Activated B cell treated with CpG ODN at 0.5 μM for 24 hours (primary cell): ENCODE results near the gene RNF125. TPM values are rescaled to one million over a fixed set of nuclear protein-coding genes. Genes with fewer than 3 reads are reported as not detected.

Experiments
- ATAC-seq: fragments of 200-7000 bp; cut with Tn5 transposase; one replicate; pipeline ENCODE4 v1.10.0; 2021; ENCODE audit warnings: low read depth, mild to moderate bottlenecking, moderate library complexity
- CTCF ChIA-PET: fragments of 350-600 bp; sonication (Branson Sonifier 250); formaldehyde crosslinking; loops from one replicate; lab custom pipeline; 2021; ENCODE audit warnings: antibody characterized with exemption; lab: Charles Lee
- POLR2A ChIA-PET: fragments of 350-600 bp; sonication (Branson Sonifier 250); formaldehyde crosslinking; loops from one replicate; lab custom pipeline; 2021; ENCODE audit warnings: antibody characterized with exemption; lab: Charles Lee
- DNase-seq: peaks from one replicate; pipeline ENCODE4 v3.0.0; 2022
- H3K27ac Mint-ChIP-seq: one replicate; pipeline ENCODE4 v1.8.0; 2020; ENCODE audit warnings: mixed read lengths
- H3K27me3 Mint-ChIP-seq: one replicate; pipeline ENCODE4 v1.8.0; 2021; ENCODE audit warnings: mixed read lengths
- H3K36me3 Mint-ChIP-seq: one replicate; pipeline ENCODE4 v1.8.0; 2021; ENCODE audit warnings: low read depth, mixed read lengths
- H3K4me1 Mint-ChIP-seq: one replicate; pipeline ENCODE4 v1.8.0; 2021; ENCODE audit warnings: mixed read lengths
- H3K4me3 Mint-ChIP-seq: one replicate; pipeline ENCODE4 v1.8.0; 2020; ENCODE audit warnings: mild to moderate bottlenecking, mixed read lengths
- H3K9me3 Mint-ChIP-seq: one replicate; pipeline ENCODE4 v1.8.0; 2020; ENCODE audit warnings: mixed read lengths
- intact Hi-C: fragments of 100-400 bp; cut with micrococcal nuclease; formaldehyde crosslinking; loops from one replicate; pipeline ENCODE4 v1.15.1; 2024
- total RNA-seq: library from RNA; stranded (reverse); gene quantifications from 2 replicates; pipeline ENCODE4 v1.2.3, GENCODE V29; 2022
- TF ChIP-seq, protein P1 (sequence below): fragments of 200-600 bp; IDR thresholded peaks from one replicate; pipeline ENCODE4 v1.8.0; 2022; ENCODE audit warnings: antibody characterized with exemption, mild to moderate bottlenecking

The RNF125 gene
- total RNA-seq, 1 donor from 2014 or later, result 2.1 TPM

DNA sequence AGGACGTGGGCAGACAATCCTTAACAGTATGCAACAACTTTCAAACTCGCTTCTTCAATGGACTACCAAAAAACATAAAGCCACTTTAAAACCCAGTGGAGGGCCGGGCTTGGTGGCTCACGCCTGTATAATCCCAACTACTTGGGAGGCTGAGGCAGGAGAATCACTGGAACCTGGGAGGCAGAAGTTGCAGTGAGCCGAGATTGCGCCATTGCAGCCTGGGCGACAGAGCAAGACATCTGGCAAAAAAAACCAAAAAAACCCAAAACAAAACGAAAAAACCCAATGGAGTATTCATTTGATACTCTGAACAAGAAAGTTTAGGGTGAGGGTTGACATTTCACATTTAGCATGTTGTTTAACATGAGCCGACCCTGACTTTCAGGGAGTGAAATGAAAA, 14.0 kb downstream of the RNF125 start:
- ChIA-PET CTCF (no interaction called here), POLR2A (no interaction called here)
- H3K9me3 Mint-ChIP-seq, result no peaks in the 10 kb centered on the region
- H3K4me1 Mint-ChIP-seq, result peaks cover 19% of the 10 kb centered on the region
- no peak overlapping the region for H3K4me3 Mint-ChIP-seq
- H3K27me3 Mint-ChIP-seq, result no peaks in the 10 kb centered on the region
- no peak overlapping the region for H3K27ac Mint-ChIP-seq
- H3K36me3 Mint-ChIP-seq, result peaks cover 20% of the 10 kb centered on the region
- ATAC-seq, result no peak
- TF ChIP-seq, protein P1, sequence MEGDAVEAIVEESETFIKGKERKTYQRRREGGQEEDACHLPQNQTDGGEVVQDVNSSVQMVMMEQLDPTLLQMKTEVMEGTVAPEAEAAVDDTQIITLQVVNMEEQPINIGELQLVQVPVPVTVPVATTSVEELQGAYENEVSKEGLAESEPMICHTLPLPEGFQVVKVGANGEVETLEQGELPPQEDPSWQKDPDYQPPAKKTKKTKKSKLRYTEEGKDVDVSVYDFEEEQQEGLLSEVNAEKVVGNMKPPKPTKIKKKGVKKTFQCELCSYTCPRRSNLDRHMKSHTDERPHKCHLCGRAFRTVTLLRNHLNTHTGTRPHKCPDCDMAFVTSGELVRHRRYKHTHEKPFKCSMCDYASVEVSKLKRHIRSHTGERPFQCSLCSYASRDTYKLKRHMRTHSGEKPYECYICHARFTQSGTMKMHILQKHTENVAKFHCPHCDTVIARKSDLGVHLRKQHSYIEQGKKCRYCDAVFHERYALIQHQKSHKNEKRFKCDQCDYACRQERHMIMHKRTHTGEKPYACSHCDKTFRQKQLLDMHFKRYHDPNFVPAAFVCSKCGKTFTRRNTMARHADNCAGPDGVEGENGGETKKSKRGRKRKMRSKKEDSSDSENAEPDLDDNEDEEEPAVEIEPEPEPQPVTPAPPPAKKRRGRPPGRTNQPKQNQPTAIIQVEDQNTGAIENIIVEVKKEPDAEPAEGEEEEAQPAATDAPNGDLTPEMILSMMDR, result no peak
- no peak for DNase-seq
- intact Hi-C loops, result no loop called here

GRCh38 chr18:32036506-32037180, 18.0 kb downstream of the RNF125 start:
- Mint-ChIP-seq H3K9me3 (no peaks in the 10 kb centered on the region), H3K27me3 (no peaks in the 10 kb centered on the region), H3K4me1 (peaks cover 27% of the 10 kb centered on the region), H3K4me3 (no peak overlapping the region), H3K36me3 (peaks cover 22% of the 10 kb centered on the region), H3K27ac (no peak overlapping the region)
- ATAC-seq, result no peak
- intact Hi-C loops, result no loop called here
- ChIA-PET POLR2A (interaction anchor here (0.7 to 1.4 kb wide), 2 partner anchors 10 to 88 kb away, joined by 3 to 9 read pairs; no protein-coding TSS in a partner anchor), CTCF (no interaction called here)
- no peak for DNase-seq
- TF ChIP-seq, protein P1, result no peak

- Mint-ChIP-seq H3K9me3 (no peaks in the 10 kb centered on the region), H3K27me3 (no peaks in the 10 kb centered on the region), H3K27ac (no peak overlapping the region), H3K4me3 (no peak overlapping the region), H3K36me3 (peaks cover 20% of the 10 kb centered on the region), H3K4me1 (peaks cover 37% of the 10 kb centered on the region)
- intact Hi-C loops, result no loop called here
- CTCF ChIA-PET, result no interaction called here
- no peak for ATAC-seq
- TF ChIP-seq, protein P1, result no peak
- DNase-seq, result no peak
- POLR2A ChIA-PET, result interaction anchor here (0.7 kb wide), 1 partner anchor 12 kb away, joined by 5 read pairs; no protein-coding TSS in a partner anchor
Observed at GRCh38 chr18:32037616-32038015, 19.0 kb downstream of the RNF125 start.

DNA sequence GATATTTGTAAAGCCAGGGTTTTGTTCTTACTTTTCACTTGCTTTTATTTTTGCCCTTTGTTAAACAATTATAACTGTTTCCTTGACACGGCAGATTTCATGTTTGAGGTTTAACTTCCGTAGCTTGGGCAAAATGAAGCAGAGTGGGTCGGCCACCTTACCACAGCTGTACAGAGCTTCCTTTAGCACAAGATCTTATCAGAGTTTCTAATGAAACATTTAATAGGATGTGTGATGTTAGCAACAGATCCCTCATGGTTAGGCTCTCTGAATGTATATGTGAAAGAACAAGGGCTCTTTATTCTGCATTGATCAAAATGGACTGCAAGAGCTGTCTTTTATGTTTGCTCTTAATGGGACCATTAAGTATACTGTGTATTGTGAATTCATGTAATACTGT, 22.3 kb downstream of the RNF125 start:
- Mint-ChIP-seq H3K4me3 (peak overlapping the region; percentile 17), H3K4me1 (peaks cover 41% of the 10 kb centered on the region)
- intact Hi-C loops, result loop anchor here (1.0 to 2.0 kb wide), 2 partner anchors 8 to 52 kb away; no protein-coding TSS in a partner anchor

GRCh38 chr18:32042337-32042736, 23.7 kb downstream of the RNF125 start:
- POLR2A ChIA-PET, result interaction anchor here (1.6 to 2.0 kb wide), 2 partner anchors 23 to 99 kb away, joined by 5 to 10 read pairs; partner anchors contain the start of genes RNF125 and TRAPPC8
- DNase-seq (no peak), ATAC-seq (peak; percentile 61)
- H3K27ac Mint-ChIP-seq, result peak overlapping the region; percentile 56
- peaks cover 13% of the 10 kb centered on the region for H3K36me3 Mint-ChIP-seq
- peaks cover 39% of the 10 kb centered on the region for H3K4me1 Mint-ChIP-seq
- peak overlapping the region; percentile 64 for H3K4me3 Mint-ChIP-seq
- TF ChIP-seq, protein P1, result no peak
- CTCF ChIA-PET, result no interaction called here
- H3K27me3 Mint-ChIP-seq, result no peaks in the 10 kb centered on the region
- intact Hi-C loops, result loop anchor here (1.0 kb wide), 1 partner anchor 23 kb away; no protein-coding TSS in a partner anchor
- no peaks in the 10 kb centered on the region for H3K9me3 Mint-ChIP-seq

More for the DNA sequence above, 22.3 kb downstream of the RNF125 start:
- DNase-seq, result no peak
- peak; percentile 54 for ATAC-seq
- Mint-ChIP-seq H3K27ac (peak overlapping the region; percentile 67), H3K9me3 (no peaks in the 10 kb centered on the region), H3K36me3 (peaks cover 17% of the 10 kb centered on the region), H3K27me3 (no peaks in the 10 kb centered on the region)
- CTCF ChIA-PET, result interaction anchor here (0.8 kb wide), 1 partner anchor 15 kb away, joined by 3 read pairs; no protein-coding TSS in a partner anchor
- POLR2A ChIA-PET, result interaction anchor here (0.7 to 2.5 kb wide), 6 partner anchors 9 to 98 kb away, joined by 3 to 16 read pairs (median 6); partner anchors contain the start of genes RNF138 and TRAPPC8
- TF ChIP-seq, protein P1, result no peak
